GM21381 (cell line): ENCODE measurements around the gene KMO.

Source experiments
- ATAC-seq: cut with Tn5 transposase; IDR thresholded peaks from one replicate; pipeline ENCODE4 v1.9.1; 2021; ENCODE audit warnings: mild to moderate bottlenecking, moderate library complexity; ENCODE audit not compliant: unreplicated experiment

Gene KMO

GRCh38 chr1:241591736-241592135, 59.6 kb downstream of the KMO start:
- ATAC-seq = no peak

- ATAC-seq = peak; percentile 59
These were observed 60.2 kb downstream of the KMO start for GRCh38 chr1:241592273-241592958.

GRCh38 chr1:241593186-241593585, 61.0 kb downstream of the KMO start:
- no peak for ATAC-seq

- no peak for ATAC-seq
These were observed 64.5 kb downstream of the KMO start for GRCh38 chr1:241596633-241597032.

GRCh38 chr1:241598249-241598648, 66.1 kb downstream of the KMO start:
- ATAC-seq = peak; percentile 29

- peak; percentile 83 for ATAC-seq
These were observed 68.3 kb downstream of the KMO start for GRCh38 chr1:241600496-241600901.

GRCh38 chr1:241603731-241604245, 71.6 kb downstream of the KMO start:
- no peak for ATAC-seq

- ATAC-seq = no peak
These were observed 73.1 kb downstream of the KMO start for GRCh38 chr1:241605146-241605805.

GRCh38 chr1:241606544-241606943, 74.4 kb downstream of the KMO start:
- ATAC-seq = no peak

- ATAC-seq = no peak
These were observed 75.3 kb downstream of the KMO start for GRCh38 chr1:241607497-241607896.

GRCh38 chr1:241608379-241609033, 76.3 kb downstream of the KMO start:
- peak; percentile 28 for ATAC-seq

GRCh38 chr1:241610056-241610815, 78.1 kb downstream of the KMO start:
- no peak for ATAC-seq

GRCh38 chr1:241611063-241611462, 78.9 kb downstream of the KMO start:
- ATAC-seq = peak; percentile 87

- no peak for ATAC-seq
These were observed 79.6 kb downstream of the KMO start for GRCh38 chr1:241611736-241612135.

- no peak for ATAC-seq
These were observed 80.6 kb downstream of the KMO start for GRCh38 chr1:241612533-241613477.

GRCh38 chr1:241614144-241614543, 82.0 kb downstream of the KMO start:
- no peak for ATAC-seq

- ATAC-seq = no peak
These were observed 82.4 kb downstream of the KMO start for GRCh38 chr1:241614572-241614971.

GRCh38 chr1:241615043-241615974, 83.1 kb downstream of the KMO start:
- ATAC-seq = no peak

GRCh38 chr1:241617426-241617825, 85.2 kb downstream of the KMO start:
- no peak for ATAC-seq
